ENCODE results near the gene HDAC9. TPM values are rescaled to one million over a fixed set of nuclear protein-coding genes. Genes with fewer than 3 reads are reported as not detected.

Gene HDAC9
- total and polyA plus RNA-seq, 12 donors = 2.6 to 23.1 (median 7.5) TPM

DNA sequence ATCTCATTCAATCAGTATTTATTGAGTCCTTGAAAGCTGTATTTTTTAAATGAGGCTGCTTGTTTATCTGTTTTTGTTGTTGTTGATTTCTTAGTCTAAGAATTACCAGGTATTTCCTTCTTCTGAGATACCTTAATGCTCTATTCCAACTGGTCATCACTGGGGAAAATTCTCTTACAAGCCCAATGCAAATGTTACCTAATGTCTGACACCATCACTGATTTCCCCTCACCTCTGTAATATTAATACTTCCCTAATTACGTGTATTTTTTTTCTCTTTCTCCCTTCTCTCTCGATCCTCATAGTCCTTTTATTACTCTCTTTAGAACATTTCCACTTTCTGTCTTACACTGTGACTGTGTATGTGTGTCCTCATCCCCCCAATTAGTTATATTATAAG lies 13.9 kb downstream of the HDAC9 start:
- WGBS, 4 donors = 48 to 68% (median 54%) methylated on average over 2 of the region's 2 CpGs
- TF ChIP-seq CTCF (IDR thresholded peaks at IDR 0.05) (no peak), POLR2A (IDR thresholded peaks at IDR 0.05) (no peak)
- no peaks in the 10 kb centered on the region for H3K27me3 ChIP-seq
- H3K27ac ChIP-seq = no peak overlapping the region
- peaks cover 0 to 7% of the 10 kb centered on the region in 2 donors for H3K4me1 ChIP-seq (replicated peaks in 1 of 2)
- no peaks in the 10 kb centered on the region for H3K36me3 ChIP-seq (replicated peaks in 1 of 2)
- no peaks in the 10 kb centered on the region for H3K9me3 ChIP-seq (replicated peaks in 1 of 3)
- no peak for DNase-seq
- intact Hi-C loops (cut with DNase I) = no loop called here
- no peak overlapping the region for H3K4me3 ChIP-seq

DNA sequence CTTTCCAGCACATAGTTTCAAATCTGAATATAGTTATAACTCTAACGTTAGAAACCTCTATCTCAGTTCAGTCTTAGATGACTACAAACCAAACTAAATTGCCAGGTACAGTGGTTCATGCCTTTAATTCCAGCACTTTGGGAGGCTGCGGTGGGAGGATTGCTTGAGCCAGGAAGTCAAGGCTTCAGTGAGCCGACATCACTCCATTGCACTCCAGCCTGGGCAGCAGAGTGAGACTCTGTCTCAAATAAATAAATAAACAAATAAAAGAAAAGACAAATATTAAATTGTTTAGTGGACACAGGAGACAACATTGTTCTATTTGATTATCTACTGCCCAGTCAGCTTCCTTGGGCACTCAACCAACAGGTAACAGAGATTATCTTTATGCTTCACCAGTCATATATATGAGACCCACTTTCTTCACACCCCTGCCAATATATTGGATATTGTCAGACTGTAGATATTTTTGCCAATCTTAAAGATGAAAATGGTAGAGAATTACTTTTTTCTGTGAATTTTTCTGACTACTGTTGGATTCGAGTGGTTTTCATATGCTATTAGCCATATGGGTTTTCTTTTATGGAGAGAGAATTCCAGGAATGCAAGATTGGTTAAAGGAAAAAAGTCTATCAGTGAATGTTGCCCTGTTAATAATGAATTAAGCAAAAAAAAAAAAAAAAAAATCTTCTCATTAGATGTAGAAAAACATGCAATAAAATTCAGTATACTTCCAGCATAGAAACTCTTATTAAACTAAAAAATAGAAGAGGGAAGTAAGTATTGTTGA lies 16.0 kb downstream of the HDAC9 start:
- Histone ChIP-seq H3K4me1 (replicated peaks in 1 of 2) (no peaks in the 10 kb centered on the region), H3K27ac (no peak overlapping the region), H3K9me3 (replicated peaks in 1 of 3) (no peaks in the 10 kb centered on the region), H3K27me3 (no peaks in the 10 kb centered on the region), H3K4me3 (no peak overlapping the region), H3K36me3 (replicated peaks in 1 of 2) (no peaks in the 10 kb centered on the region)
- 90 to 94% (median 92%) methylated on average over 4 of the region's 4 CpGs for WGBS, 4 donors
- DNase-seq = no peak
- intact Hi-C loops (cut with DNase I) = no loop called here
- no peak for TF ChIP-seq POLR2A (IDR thresholded peaks at IDR 0.05)
- TF ChIP-seq CTCF (IDR thresholded peaks at IDR 0.05) = no peak

DNA sequence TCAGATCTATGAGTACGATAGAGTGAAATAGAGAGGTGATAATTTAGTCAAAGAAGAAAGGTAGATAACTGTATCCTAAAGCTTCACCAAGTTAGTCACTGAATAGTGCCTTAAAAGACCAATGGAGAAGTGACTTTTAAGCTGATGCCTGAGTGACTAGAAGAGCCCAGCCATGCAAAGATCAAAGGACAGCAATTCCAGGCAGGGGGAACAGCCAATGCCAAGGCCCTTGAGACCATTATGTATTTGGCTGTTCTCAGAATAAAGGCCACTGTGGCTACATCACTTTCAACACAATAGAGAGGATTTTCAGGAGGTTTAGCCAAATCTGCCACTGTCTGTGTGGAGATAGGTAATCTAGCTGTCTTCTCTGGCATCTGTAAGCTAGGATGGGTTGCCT lies 17.8 kb downstream of the HDAC9 start:
- Histone ChIP-seq H3K4me3 (no peak overlapping the region), H3K36me3 (replicated peaks in 1 of 2) (no peaks in the 10 kb centered on the region), H3K9me3 (replicated peaks in 1 of 3) (no peaks in the 10 kb centered on the region), H3K27ac (no peak overlapping the region), H3K27me3 (no peaks in the 10 kb centered on the region), H3K4me1 (replicated peaks in 1 of 2) (no peaks in the 10 kb centered on the region)
- no peak for TF ChIP-seq POLR2A (IDR thresholded peaks at IDR 0.05)
- no peak for TF ChIP-seq CTCF (IDR thresholded peaks at IDR 0.05)
- intact Hi-C loops (cut with DNase I) = no loop called here
- no peak for DNase-seq
- 64 to 86% (median 76%) methylated on average over 1 of the region's 1 CpG for WGBS, 4 donors

DNA sequence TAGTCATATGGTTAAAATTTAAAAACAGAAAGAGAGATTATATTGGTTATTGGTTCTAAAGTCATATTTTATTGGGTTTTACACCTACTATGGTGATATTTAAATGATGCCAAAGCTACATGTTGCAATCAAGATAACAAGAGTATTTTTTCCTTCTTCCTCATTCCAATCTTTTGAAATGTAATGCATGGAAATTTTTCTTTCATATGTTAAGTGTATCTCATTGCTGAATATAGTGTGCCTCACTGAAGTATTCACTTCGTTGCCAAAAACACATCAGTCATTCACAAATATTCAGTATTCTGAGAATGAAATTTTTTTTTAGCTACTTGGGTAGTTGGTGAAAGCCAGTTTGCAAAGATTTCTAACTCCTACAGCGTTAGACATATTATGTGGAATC lies 19.5 kb downstream of the HDAC9 start:
- Histone ChIP-seq H3K27ac (no peak overlapping the region), H3K4me3 (no peak overlapping the region), H3K36me3 (replicated peaks in 1 of 2) (no peaks in the 10 kb centered on the region), H3K27me3 (no peaks in the 10 kb centered on the region), H3K4me1 (replicated peaks in 1 of 2) (no peaks in the 10 kb centered on the region), H3K9me3 (replicated peaks in 1 of 3) (no peaks in the 10 kb centered on the region)
- TF ChIP-seq POLR2A (IDR thresholded peaks at IDR 0.05) (no peak), CTCF (IDR thresholded peaks at IDR 0.05) (no peak)
- 60 to 69% (median 63%) methylated on average over 2 of the region's 2 CpGs for WGBS, 4 donors
- DNase-seq = no peak
- intact Hi-C loops (cut with DNase I) = no loop called here

Data from adrenal gland (tissue), 12 donors.